IMR-90 (cell line): ENCODE measurements around the gene FAHD2A. TPM values are rescaled to one million over a fixed set of nuclear protein-coding genes. Genes with fewer than 3 reads are reported as not detected.

ENCODE experiments used
- ATAC-seq: fragments of 200-7000 bp; cut with Tn5 transposase; 2 replicates; pipeline ENCODE4 v1.9.1; 2020; ENCODE audit warnings: low read depth, mild to moderate bottlenecking, moderate library complexity
- BruUV-seq: library from RNA; stranded (reverse); fragments of 400-500 nt; replicated peaks from 2 replicates; lab custom pipeline; 2021; lab: Mats Ljungman, UMichigan
- CTCF ChIA-PET: fragments of 300-600 bp; formaldehyde crosslinking; extraction: SDS; loops from one replicate; lab custom pipeline; 2021; ENCODE audit warnings: antibody characterized with exemption; lab: Yijun Ruan, JAX
- POLR2A ChIA-PET: fragments of 300-600 bp; sonication (Branson Sonifier 250); formaldehyde crosslinking; loops from one replicate; lab custom pipeline; 2022; ENCODE audit warnings: antibody characterized with exemption; ENCODE audit not compliant: unreplicated experiment; lab: Charles Lee
- DNase-seq: peaks from one replicate; pipeline ENCODE4 v3.0.0; 2013
- H2AFZ ChIP-seq: replicated peaks from 2 replicates; pipeline ENCODE3; 2013; ENCODE audit warnings: low read length, mild to moderate bottlenecking; ENCODE audit not compliant: poor library complexity
- H2AK5ac ChIP-seq: 2 replicates; pipeline ENCODE4 v1.6.1; 2013; ENCODE audit warnings: low read depth, low read length, inconsistent platforms
- H2AK9ac ChIP-seq: replicated peaks from 2 replicates; pipeline ENCODE3; 2013; ENCODE audit warnings: mild to moderate bottlenecking, low read depth, low read length, moderate library complexity; ENCODE audit not compliant: poor library complexity
- H2BK120ac ChIP-seq: 2 replicates; pipeline ENCODE4 v1.6.1; 2013; ENCODE audit warnings: low read depth, low read length, inconsistent platforms
- H2BK15ac ChIP-seq: 3 replicates; pipeline ENCODE4 v1.6.1; 2013; ENCODE audit warnings: low read depth, low read length, inconsistent platforms
- H2BK20ac ChIP-seq: 2 replicates; pipeline ENCODE4 v1.6.1; 2013; ENCODE audit warnings: low read depth, mild to moderate bottlenecking, inconsistent platforms, low read length, moderate library complexity
- H2BK5ac ChIP-seq: 2 replicates; pipeline ENCODE4 v1.6.1; 2013; ENCODE audit warnings: mild to moderate bottlenecking, low read depth, low read length, inconsistent platforms; ENCODE audit not compliant: poor library complexity, severe bottlenecking
- H3K14ac ChIP-seq: replicated peaks from 2 replicates; pipeline ENCODE4 v1.6.1; 2013; ENCODE audit warnings: low read depth, low read length, inconsistent platforms
- H3K18ac ChIP-seq: 2 replicates; pipeline ENCODE4 v1.6.1; 2013; ENCODE audit warnings: low read depth, low read length, control low read depth
- H3K23ac ChIP-seq: 2 replicates; pipeline ENCODE4 v1.6.1; 2013; ENCODE audit warnings: low read depth, low read length, inconsistent platforms
- H3K27ac ChIP-seq: 2 replicates; pipeline ENCODE4 v1.5.1; 2013; ENCODE audit warnings: mild to moderate bottlenecking, control low read depth, low read length; ENCODE audit not compliant: insufficient read depth
- H3K27me3 ChIP-seq: 2 replicates; pipeline ENCODE4 v1.6.1; 2013; ENCODE audit warnings: low read length; ENCODE audit not compliant: control insufficient read depth, insufficient read depth
- H3K36me3 ChIP-seq: 2 replicates; pipeline ENCODE4 v1.6.1; 2013; ENCODE audit warnings: low read length, mixed read lengths; ENCODE audit not compliant: control insufficient read depth, insufficient read depth
- H3K4ac ChIP-seq: 2 replicates; pipeline ENCODE4 v1.6.1; 2013; ENCODE audit warnings: low read depth, low read length, inconsistent platforms
- H3K4me1 ChIP-seq: 2 replicates; pipeline ENCODE4 v1.6.1; 2013; ENCODE audit warnings: low read length, mixed read lengths; ENCODE audit not compliant: control insufficient read depth, insufficient read depth
- H3K4me2 ChIP-seq: 2 replicates; pipeline ENCODE4 v1.6.1; 2013; ENCODE audit warnings: low read depth, mild to moderate bottlenecking, control low read depth, low read length, moderate library complexity
- H3K4me3 ChIP-seq: 2 replicates; pipeline ENCODE4 v1.5.1; 2013; ENCODE audit warnings: low read depth, mild to moderate bottlenecking, control low read depth, low read length, moderate library complexity; ENCODE audit not compliant: insufficient read depth
- H3K56ac ChIP-seq: 2 replicates; pipeline ENCODE4 v1.6.1; 2013; ENCODE audit warnings: low read length, inconsistent platforms; ENCODE audit not compliant: insufficient read depth; ENCODE audit errors: extremely low read depth
- H3K79me1 ChIP-seq, 2 experiments: 2 replicates each; pipeline ENCODE4 v1.6.1; 2013; ENCODE audit warnings: low read length in 2 of 2, inconsistent platforms in 1 of 2, low read depth in 1 of 2
- H3K9ac ChIP-seq: 2 replicates; pipeline ENCODE4 v1.6.1; 2013; ENCODE audit warnings: low read depth, low read length, control low read depth
- H3K9me1 ChIP-seq: 2 replicates; pipeline ENCODE4 v1.6.1; 2013; ENCODE audit warnings: low read length, inconsistent platforms; ENCODE audit not compliant: insufficient read depth
- H3K9me3 ChIP-seq: 2 replicates; pipeline ENCODE4 v1.6.1; 2013; ENCODE audit warnings: low read length; ENCODE audit not compliant: control insufficient read depth, insufficient read depth
- H4K20me1 ChIP-seq: 2 replicates; pipeline ENCODE4 v1.6.1; 2013; ENCODE audit warnings: low read length, inconsistent platforms; ENCODE audit not compliant: insufficient read depth
- H4K5ac ChIP-seq: 2 replicates; pipeline ENCODE4 v1.6.1; 2013; ENCODE audit warnings: mild to moderate bottlenecking, low read depth, low read length, control low read depth
- H4K8ac ChIP-seq, 2 experiments: 2 replicates each; pipeline ENCODE4 v1.6.1; 2013; ENCODE audit warnings: low read depth in 2 of 2, low read length in 2 of 2, control low read depth in 1 of 2, inconsistent platforms in 1 of 2
- H4K91ac ChIP-seq: 2 replicates; pipeline ENCODE4 v1.6.1; 2013; ENCODE audit warnings: low read depth, low read length, inconsistent platforms; ENCODE audit not compliant: insufficient read depth
- BHLHE40 ChIP-seq: fragments of 150-350 bp; IDR thresholded peaks from 2 replicates; pipeline ENCODE4 v1.6.1; 2016; ENCODE audit warnings: mild to moderate bottlenecking, low read depth, low read length
- CEBPB ChIP-seq: IDR thresholded peaks from 2 replicates; pipeline ENCODE4 v1.6.1; 2012; ENCODE audit warnings: low read depth, low read length, improper control_type of control experiment
- CHD1 ChIP-seq: IDR thresholded peaks from 2 replicates; pipeline ENCODE4 v1.6.1; 2012; ENCODE audit warnings: low read depth, low read length, improper control_type of control experiment
- CTCF ChIP-seq: conservative IDR thresholded peaks from 2 replicates; pipeline ENCODE4 v1.5.1; 2012; ENCODE audit warnings: mild to moderate bottlenecking, low read depth, low read length, improper control_type of control experiment
- ELK1 ChIP-seq: fragments of 150-350 bp; IDR thresholded peaks from 2 replicates; pipeline ENCODE4 v1.6.1; 2016; ENCODE audit warnings: low read depth, mild to moderate bottlenecking, low read length, moderate library complexity, borderline replicate concordance
- FOS ChIP-seq: fragments of 150-350 bp; IDR thresholded peaks from 2 replicates; pipeline ENCODE4 v1.6.1; 2016; ENCODE audit warnings: low read depth, low read length
- MAFK ChIP-seq: IDR thresholded peaks from 2 replicates; pipeline ENCODE4 v1.6.1; 2012; ENCODE audit warnings: low read depth, low read length, improper control_type of control experiment
- MAZ ChIP-seq: IDR thresholded peaks from 2 replicates; pipeline ENCODE4 v1.6.1; 2012; ENCODE audit warnings: low read depth, mild to moderate bottlenecking, low read length, improper control_type of control experiment, moderate library complexity, borderline replicate concordance
- MXI1 ChIP-seq: IDR thresholded peaks from 2 replicates; pipeline ENCODE4 v1.6.1; 2012; ENCODE audit warnings: low read depth, mild to moderate bottlenecking, low read length, moderate library complexity, borderline replicate concordance
- NFE2L2 ChIP-seq: fragments of 150-350 bp; IDR thresholded peaks from 2 replicates; pipeline ENCODE4 v1.6.1; 2016; ENCODE audit warnings: low read depth, mild to moderate bottlenecking, low read length
- POLR2A ChIP-seq: IDR thresholded peaks from 2 replicates; pipeline ENCODE4 v1.6.1; 2012; ENCODE audit warnings: mild to moderate bottlenecking, low read depth, low read length
- RAD21 ChIP-seq: IDR thresholded peaks from 2 replicates; pipeline ENCODE4 v1.6.1; 2012; ENCODE audit warnings: low read length, improper control_type of control experiment
- RCOR1 ChIP-seq: IDR thresholded peaks from 2 replicates; pipeline ENCODE4 v1.6.1; 2012; ENCODE audit warnings: mild to moderate bottlenecking, low read length, improper control_type of control experiment; ENCODE audit not compliant: insufficient replicate concordance
- RFX5 ChIP-seq: IDR thresholded peaks from 2 replicates; pipeline ENCODE4 v1.8.0; 2012; ENCODE audit warnings: low read depth, mild to moderate bottlenecking, low read length, moderate library complexity
- SMC3 ChIP-seq: fragments of 150-350 bp; IDR thresholded peaks from 2 replicates; pipeline ENCODE4 v1.6.1; 2016; ENCODE audit warnings: low read depth, mild to moderate bottlenecking, antibody characterized with exemption, low read length, moderate library complexity
- WGBS, 2 experiments: methylation state at CpG; one replicate each; pipeline versions ENCODE4 v1.1.5 to v1.1.7; 2013; ENCODE audit warnings: missing lambda C conversion rate in 2 of 2; ENCODE audit not compliant: insufficient read length in 1 of 2; ENCODE audit errors: extremely low coverage in 2 of 2; 5-methylcytosine and 5-hydroxymethylcytosine counted together
- dilution Hi-C: fragments of 300-500 bp; cut with HindIII; formaldehyde crosslinking; loops from one replicate; pipeline ENCODE4 v1.14.3; 2018; ENCODE audit warnings: low sequenced_read_pairs; ENCODE audit not compliant: unreplicated experiment
- in situ Hi-C: fragments of 300-500 bp; cut with MboI; formaldehyde crosslinking; loops from 3 replicates; pipeline ENCODE4 v1.14.3; 2019; ENCODE audit warnings: low sequenced_read_pairs, inconsistent platforms, mixed read lengths
- intact Hi-C: fragments of 100-400 bp; cut with micrococcal nuclease; formaldehyde crosslinking; loops from 2 replicates; pipeline ENCODE4 v1.10.0; 2022
- polyA plus RNA-seq, 3 experiments: library from polyadenylated mRNA; depleted of rRNA; stranded (reverse); fragments of >200 nt; gene quantifications; 2 replicates each; pipeline ENCODE4 v1.2.3, GENCODE V29; 2012; ENCODE audit warnings: low replicate concordance in 1 of 3
- total RNA-seq: library from RNA; depleted of rRNA; stranded (reverse); fragments of >200 nt; gene quantifications from 2 replicates; pipeline ENCODE4 v1.2.3, GENCODE V29; 2012
- TF ChIP-seq, protein P1 (sequence below): fragments of 150-350 bp; IDR thresholded peaks from 2 replicates; pipeline ENCODE4 v1.6.1; 2017; ENCODE audit warnings: mild to moderate bottlenecking, antibody characterized with exemption, low read length, low read depth

The FAHD2A gene
- total and polyA plus RNA-seq, 2 of the 4 experiments (the other 2 are of a cell fraction): 35.1 to 36.2 TPM

DNA sequence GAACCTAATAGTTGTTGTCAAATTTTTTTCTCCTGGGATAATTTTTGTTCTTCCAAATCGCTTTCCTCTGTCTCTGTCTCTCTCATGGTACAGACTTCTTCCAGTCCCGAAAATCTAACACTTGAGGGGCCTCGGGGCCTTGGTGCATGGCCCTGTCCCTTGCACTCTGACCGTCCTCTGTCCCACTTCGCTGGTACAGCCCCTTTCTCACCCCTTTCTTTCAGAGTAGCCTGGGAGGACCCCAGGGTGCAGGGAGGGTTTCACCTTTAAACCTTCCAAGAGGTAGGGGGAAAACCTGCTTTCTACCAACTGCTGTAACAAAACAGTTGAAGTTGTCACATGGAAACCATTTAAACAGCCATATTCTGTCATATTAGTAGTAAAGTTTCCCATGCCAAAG is 22.2 kb upstream of the FAHD2A start:
- in situ Hi-C loops (no loop called here), intact Hi-C loops (no loop called here), dilution Hi-C loops (no loop called here)
- Histone ChIP-seq H3K56ac (no peak overlapping the region), H3K14ac (no peak overlapping the region), H2AK9ac (no peak overlapping the region), H2BK5ac (no peak overlapping the region), H3K4me2 (no peak overlapping the region), H4K20me1 (no peaks in the 10 kb centered on the region), H3K36me3 (no peaks in the 10 kb centered on the region; the same call in 1 of the 2 replicates), H3K79me1 (no peaks in the 10 kb centered on the region), H3K18ac (no peak overlapping the region), H3K27me3 (peaks cover 3% of the 10 kb centered on the region), H2BK120ac (no peak overlapping the region), H2AFZ (no peak overlapping the region), H3K9ac (no peak overlapping the region), H4K8ac (no peak overlapping the region), H3K27ac (no peak overlapping the region), H3K4me3 (no peak overlapping the region), H2AK5ac (no peak overlapping the region), H4K5ac (no peak overlapping the region), H3K9me3 (no peaks in the 10 kb centered on the region), H2BK20ac (no peak overlapping the region), H3K4me1 (no peaks in the 10 kb centered on the region), H3K9me1 (no peaks in the 10 kb centered on the region; the same call in 1 of the 2 replicates), H3K23ac (no peak overlapping the region), H4K91ac (no peak overlapping the region), H3K4ac (no peak overlapping the region), H2BK15ac (no peak overlapping the region)
- POLR2A ChIA-PET: no interaction called here
- ATAC-seq (no peak), DNase-seq (no peak)
- no CpG with 5 or more reads among the region's 5 CpGs for WGBS, 2 experiments
- CTCF ChIA-PET: interaction anchor here (0.7 to 1.0 kb wide), 2 partner anchors 9 to 149 kb away, joined by 3 to 4 read pairs; no protein-coding TSS in a partner anchor
- TF ChIP-seq RCOR1 (no peak), BHLHE40 (no peak), MXI1 (no peak), CHD1 (no peak), POLR2A (no peak), CTCF (no peak), FOS (no peak), RFX5 (no peak), SMC3 (no peak), CEBPB (no peak), NFE2L2 (no peak), RAD21 (no peak), MAFK (no peak), MAZ (no peak), ELK1 (no peak)
- TF ChIP-seq, protein P1, sequence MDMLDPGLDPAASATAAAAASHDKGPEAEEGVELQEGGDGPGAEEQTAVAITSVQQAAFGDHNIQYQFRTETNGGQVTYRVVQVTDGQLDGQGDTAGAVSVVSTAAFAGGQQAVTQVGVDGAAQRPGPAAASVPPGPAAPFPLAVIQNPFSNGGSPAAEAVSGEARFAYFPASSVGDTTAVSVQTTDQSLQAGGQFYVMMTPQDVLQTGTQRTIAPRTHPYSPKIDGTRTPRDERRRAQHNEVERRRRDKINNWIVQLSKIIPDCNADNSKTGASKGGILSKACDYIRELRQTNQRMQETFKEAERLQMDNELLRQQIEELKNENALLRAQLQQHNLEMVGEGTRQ: no peak
- BruUV-seq: no TSS peak
